Activated CD4-positive, alpha-beta T cell treated with anti-CD3 and anti-CD28 coated beads, Interleukin-2, amount 10 ng/mL, durations not matched to agents 24 days and 14 days (primary cell): Measurements from ENCODE around the gene TRAF3. TPM values are rescaled to one million over a fixed set of nuclear protein-coding genes. Genes with fewer than 3 reads are reported as not detected.

ENCODE experiments used
- DNase-seq: peaks from one replicate; pipeline ENCODE4 v3.0.0; 2022
- H3K27ac Mint-ChIP-seq: one replicate; pipeline ENCODE4 v1.8.0; 2022; ENCODE audit warnings: mild to moderate bottlenecking, mixed read lengths
- H3K27me3 Mint-ChIP-seq: one replicate; pipeline ENCODE4 v1.8.0; 2022; ENCODE audit warnings: mixed read lengths
- H3K36me3 Mint-ChIP-seq: one replicate; pipeline ENCODE4 v1.8.0; 2022; ENCODE audit warnings: low read depth, mild to moderate bottlenecking, mixed read lengths
- H3K4me1 Mint-ChIP-seq: one replicate; pipeline ENCODE4 v1.8.0; 2021; ENCODE audit warnings: mixed read lengths
- H3K4me3 Mint-ChIP-seq: one replicate; pipeline ENCODE4 v1.8.0; 2022; ENCODE audit warnings: mild to moderate bottlenecking, moderate library complexity, mixed read lengths
- H3K9me3 Mint-ChIP-seq: one replicate; pipeline ENCODE4 v1.8.0; 2021; ENCODE audit warnings: mixed read lengths
- intact Hi-C: fragments of 100-400 bp; cut with micrococcal nuclease; formaldehyde crosslinking; loops from one replicate; pipeline ENCODE4 v1.15.1; 2023
- total RNA-seq: library from RNA; stranded (reverse); gene quantifications from 2 replicates; pipeline ENCODE4 v1.2.3, GENCODE V29; 2022

The TRAF3 gene
- total RNA-seq, 1 donor from 2014 or later, result 68.8 TPM

GRCh38 chr14:102954081-102954789 lies 177.0 kb downstream of the TRAF3 start:
- DNase-seq, result no peak
- no peaks in the 10 kb centered on the region for H3K9me3 Mint-ChIP-seq
- peaks cover 4% of the 10 kb centered on the region for H3K4me1 Mint-ChIP-seq
- intact Hi-C loops, result no loop called here
- H3K27ac Mint-ChIP-seq, result no peak overlapping the region
- H3K36me3 Mint-ChIP-seq, result no peaks in the 10 kb centered on the region
- H3K4me3 Mint-ChIP-seq, result no peak overlapping the region
- H3K27me3 Mint-ChIP-seq, result no peaks in the 10 kb centered on the region

DNA sequence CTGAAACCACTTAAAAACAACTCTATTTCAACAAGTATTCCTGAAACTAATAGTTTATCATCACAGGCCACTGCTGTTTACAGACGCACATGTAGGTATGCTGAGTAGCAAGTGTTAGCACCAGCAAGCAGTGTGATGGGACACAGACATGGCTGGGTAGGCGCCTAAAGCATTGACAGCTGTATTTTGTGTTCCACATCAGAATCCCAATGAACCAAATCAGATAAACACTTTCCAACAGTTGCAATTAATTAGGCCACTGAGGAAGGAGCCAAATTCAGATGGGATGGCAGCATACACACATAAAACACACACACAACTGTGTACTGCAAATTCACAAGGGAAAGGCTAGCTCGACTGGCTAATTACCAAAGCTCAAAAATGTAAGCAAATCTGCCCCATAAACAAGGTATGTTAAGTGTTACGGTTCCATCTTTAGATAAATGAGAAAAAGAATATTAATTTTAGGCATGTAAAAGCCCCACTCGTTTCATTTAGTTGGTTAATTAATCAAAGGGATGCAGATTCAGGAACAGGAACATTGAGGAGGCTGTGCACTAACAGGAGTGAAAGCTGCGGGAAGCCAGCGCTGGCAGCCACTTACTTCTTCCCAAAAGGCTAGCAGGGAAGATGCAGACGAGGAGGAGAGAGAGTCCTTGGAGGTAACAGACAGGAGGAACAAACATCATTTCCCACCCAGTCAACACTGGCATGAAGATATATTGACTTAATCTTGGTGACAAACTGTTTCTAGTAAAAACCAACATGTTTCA lies 178.6 kb downstream of the TRAF3 start:
- no peaks in the 10 kb centered on the region for H3K36me3 Mint-ChIP-seq
- H3K9me3 Mint-ChIP-seq, result no peaks in the 10 kb centered on the region
- DNase-seq, result no peak
- no peaks in the 10 kb centered on the region for H3K4me1 Mint-ChIP-seq
- H3K27me3 Mint-ChIP-seq, result no peaks in the 10 kb centered on the region
- H3K27ac Mint-ChIP-seq, result no peak overlapping the region
- intact Hi-C loops, result no loop called here
- no peak overlapping the region for H3K4me3 Mint-ChIP-seq

DNA sequence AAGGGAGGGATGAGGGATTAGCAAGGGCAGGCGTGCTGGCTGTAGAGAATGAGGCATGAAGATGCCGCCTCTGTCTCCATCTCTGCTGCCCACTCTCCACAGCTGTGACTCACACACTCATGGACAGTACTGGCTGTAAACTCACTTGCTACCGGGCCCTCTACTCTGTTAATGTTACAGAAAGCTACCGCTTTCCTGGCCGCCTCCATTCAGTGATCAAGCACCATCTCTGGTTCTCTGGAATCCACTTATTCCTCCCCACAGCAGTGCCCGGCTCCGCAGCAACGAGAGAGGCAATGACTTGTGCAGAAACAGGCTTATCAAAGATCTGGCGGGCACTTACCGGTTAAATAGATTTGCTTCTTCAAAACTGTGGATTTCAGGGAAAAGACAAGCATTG lies 180.0 kb downstream of the TRAF3 start:
- intact Hi-C loops, result no loop called here
- H3K27ac Mint-ChIP-seq, result no peak overlapping the region
- no peak for DNase-seq
- no peaks in the 10 kb centered on the region for H3K9me3 Mint-ChIP-seq
- H3K27me3 Mint-ChIP-seq, result no peaks in the 10 kb centered on the region
- no peak overlapping the region for H3K4me3 Mint-ChIP-seq
- H3K36me3 Mint-ChIP-seq, result no peaks in the 10 kb centered on the region
- H3K4me1 Mint-ChIP-seq, result no peaks in the 10 kb centered on the region

DNA sequence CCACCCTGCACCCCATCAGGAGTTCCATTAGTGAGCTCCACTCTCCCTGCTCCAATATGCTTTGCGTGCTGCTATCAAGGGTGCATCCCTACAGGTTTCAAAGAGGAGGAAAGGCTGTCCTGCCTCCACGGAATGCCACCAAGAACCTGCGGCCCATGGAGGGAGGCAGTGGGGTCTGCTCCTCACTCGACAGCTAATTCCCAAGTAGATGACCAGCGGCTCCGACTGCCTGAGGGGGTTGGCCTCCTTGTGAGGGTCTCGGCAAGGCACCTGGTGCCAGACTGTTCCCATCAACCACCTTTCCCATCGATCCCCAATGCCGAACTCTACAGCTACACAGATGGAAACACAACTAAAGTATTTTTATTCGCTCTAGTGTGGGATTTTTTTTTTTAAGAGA lies 181.2 kb downstream of the TRAF3 start:
- H3K27me3 Mint-ChIP-seq, result no peaks in the 10 kb centered on the region
- H3K27ac Mint-ChIP-seq, result no peak overlapping the region
- intact Hi-C loops, result no loop called here
- no peak overlapping the region for H3K4me3 Mint-ChIP-seq
- no peaks in the 10 kb centered on the region for H3K9me3 Mint-ChIP-seq
- DNase-seq, result no peak
- H3K4me1 Mint-ChIP-seq, result no peaks in the 10 kb centered on the region
- H3K36me3 Mint-ChIP-seq, result no peaks in the 10 kb centered on the region

Other genes starting within 250 kb of the TRAF3 start
- 21.8 and 24.0 TPM in 2 replicates for gene RCOR1, start 184.8 kb upstream of the TRAF3 start, total RNA-seq
- gene AMN, start 145.2 kb downstream of the TRAF3 start, total RNA-seq, result 0.35 and 0.62 TPM in 2 replicates